PC-9 (cell line): ENCODE results near the gene CLEC9A.

Source experiments
- EZH2 ChIP-seq: fragments of 200-600 bp; sonication (generic); IDR thresholded peaks from 2 replicates; pipeline ENCODE4 v1.8.0; 2017; ENCODE audit warnings: antibody characterized with exemption, low read depth
- TF ChIP-seq, protein P1 (sequence below): fragments of 200-600 bp; sonication (generic); conservative IDR thresholded peaks from 2 replicates; pipeline ENCODE4 v1.6.1; 2017; ENCODE audit warnings: mixed run types, antibody characterized with exemption, mild to moderate bottlenecking, moderate library complexity

DNA sequence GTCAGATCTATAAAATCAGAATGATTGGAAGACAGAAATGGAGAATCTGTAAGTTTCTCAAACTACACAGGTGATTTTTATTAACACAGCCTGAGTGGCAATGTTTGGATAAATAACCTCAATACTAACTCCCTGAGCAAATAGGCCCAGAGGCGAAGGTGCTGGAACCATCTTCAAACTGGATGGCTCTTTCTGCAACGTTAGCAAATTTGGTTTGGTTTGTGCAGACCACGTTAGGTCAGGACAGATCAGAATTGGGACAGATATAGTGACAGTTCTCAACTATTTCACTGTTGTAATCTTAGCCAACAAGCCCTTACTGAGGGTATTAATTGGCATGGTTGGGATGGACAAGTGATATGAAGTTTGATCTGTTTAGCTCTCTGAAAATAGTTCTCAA lies 9.1 kb upstream of the CLEC9A start:
- TF ChIP-seq, protein P1, sequence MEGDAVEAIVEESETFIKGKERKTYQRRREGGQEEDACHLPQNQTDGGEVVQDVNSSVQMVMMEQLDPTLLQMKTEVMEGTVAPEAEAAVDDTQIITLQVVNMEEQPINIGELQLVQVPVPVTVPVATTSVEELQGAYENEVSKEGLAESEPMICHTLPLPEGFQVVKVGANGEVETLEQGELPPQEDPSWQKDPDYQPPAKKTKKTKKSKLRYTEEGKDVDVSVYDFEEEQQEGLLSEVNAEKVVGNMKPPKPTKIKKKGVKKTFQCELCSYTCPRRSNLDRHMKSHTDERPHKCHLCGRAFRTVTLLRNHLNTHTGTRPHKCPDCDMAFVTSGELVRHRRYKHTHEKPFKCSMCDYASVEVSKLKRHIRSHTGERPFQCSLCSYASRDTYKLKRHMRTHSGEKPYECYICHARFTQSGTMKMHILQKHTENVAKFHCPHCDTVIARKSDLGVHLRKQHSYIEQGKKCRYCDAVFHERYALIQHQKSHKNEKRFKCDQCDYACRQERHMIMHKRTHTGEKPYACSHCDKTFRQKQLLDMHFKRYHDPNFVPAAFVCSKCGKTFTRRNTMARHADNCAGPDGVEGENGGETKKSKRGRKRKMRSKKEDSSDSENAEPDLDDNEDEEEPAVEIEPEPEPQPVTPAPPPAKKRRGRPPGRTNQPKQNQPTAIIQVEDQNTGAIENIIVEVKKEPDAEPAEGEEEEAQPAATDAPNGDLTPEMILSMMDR: no peak
- no peak for TF ChIP-seq EZH2
